Measurements from ENCODE around the gene PLAC9.

- TF ChIP-seq TAF1 (IDR thresholded peaks at IDR 0.05; ENCODE audit: borderline replicate concordance, low read depth, low read length), result no peak
- no peak for TF ChIP-seq POLR2AphosphoS5 (IDR thresholded peaks at IDR 0.05; ENCODE audit: low read depth, low read length)
Observed at GRCh38 chr10:80159166-80159873, 26.8 kb downstream of the PLAC9 start.
